Measurements from ENCODE around the gene PHACTR2.

PHACTR2 gene

DNA sequence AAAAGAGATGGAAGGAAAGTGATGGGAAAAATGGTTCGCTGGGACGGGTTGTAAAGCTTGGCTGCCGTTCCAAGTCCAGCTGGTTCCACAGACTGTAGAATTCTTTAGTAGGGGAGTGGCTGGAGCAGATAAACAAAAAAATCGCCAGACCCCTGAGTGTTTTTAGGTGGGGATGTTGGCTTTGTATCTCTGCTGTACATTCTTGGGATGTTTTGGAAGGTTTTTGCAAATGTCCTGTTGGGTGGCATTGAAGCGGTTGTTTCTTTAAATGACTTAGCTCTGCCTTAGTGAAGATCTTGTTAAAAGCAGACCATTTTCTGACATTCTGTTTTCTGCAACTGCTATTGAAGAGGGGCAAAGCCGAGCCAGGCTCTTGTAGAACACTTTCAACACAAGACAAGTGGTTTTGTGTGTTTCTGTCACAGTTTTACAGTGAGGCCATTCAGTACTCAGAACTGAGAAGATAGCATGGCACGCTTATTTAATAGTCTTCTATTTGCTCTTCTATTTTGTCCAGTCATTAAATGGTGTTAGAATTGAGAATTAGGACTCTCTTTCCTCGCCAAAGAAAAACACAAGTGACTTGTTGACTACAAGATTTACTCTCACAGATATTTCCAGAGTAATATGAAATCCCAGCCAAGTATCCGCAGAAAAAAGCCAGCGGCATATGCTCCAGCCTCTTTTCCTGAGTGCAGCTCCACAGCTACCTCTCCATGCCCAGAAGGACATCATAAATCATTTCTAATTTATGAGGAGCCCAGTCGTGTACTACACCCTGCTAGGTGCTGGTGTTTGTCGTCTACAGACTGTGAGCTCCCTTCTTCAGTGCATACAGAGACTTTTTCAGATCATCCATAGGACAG, 65.8 kb downstream of the PHACTR2 start:
- no peak for DNase-seq

GRCh38 chr6:143744551-143745165, 66.9 kb downstream of the PHACTR2 start:
- no peak for DNase-seq

DNA sequence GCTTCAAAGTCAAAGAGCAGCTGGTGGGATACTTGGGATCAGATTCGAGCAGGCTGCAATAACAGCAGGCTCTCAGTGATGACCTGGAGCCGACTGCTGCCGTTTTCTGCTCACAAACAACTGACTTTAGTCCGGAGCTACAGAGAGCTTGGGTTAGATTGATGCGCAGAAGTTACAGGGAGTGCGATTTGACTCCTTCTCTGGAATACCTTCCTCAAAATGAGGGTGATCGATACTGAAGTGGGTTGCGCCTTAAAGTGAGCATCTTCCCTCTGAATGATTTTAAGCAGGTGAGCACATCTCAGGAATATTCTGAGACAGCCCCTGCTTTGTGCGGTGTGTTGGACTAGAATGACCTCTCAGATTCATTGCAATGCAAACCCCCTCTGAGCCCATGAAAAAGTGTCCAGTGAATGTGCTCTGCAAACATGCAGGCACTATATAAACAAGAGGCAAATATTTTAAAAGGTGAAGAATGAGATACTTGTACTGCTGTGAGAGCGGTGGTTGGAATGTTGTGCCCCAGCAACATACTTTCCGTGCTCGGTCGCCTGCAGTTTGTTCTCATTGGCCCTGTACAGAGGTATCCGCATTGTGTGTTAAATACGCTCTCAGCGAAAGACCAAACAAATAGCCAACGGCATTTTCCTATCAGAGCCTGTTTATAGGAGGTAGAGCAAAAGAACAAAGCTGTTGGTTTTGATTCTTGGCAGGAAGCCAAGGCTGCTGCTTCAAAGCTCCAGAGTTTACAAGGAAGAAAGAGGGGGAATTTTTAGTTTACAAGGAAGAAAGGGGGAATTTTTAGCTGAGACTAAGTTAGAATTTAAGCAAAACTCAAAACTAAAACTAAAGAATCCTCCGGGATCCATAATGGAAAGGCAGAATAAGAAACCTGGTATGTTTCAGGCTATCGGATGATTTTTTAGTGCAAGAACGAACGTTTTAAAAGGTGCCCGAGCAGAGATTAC, 67.7 kb downstream of the PHACTR2 start:
- no peak for DNase-seq

DNA sequence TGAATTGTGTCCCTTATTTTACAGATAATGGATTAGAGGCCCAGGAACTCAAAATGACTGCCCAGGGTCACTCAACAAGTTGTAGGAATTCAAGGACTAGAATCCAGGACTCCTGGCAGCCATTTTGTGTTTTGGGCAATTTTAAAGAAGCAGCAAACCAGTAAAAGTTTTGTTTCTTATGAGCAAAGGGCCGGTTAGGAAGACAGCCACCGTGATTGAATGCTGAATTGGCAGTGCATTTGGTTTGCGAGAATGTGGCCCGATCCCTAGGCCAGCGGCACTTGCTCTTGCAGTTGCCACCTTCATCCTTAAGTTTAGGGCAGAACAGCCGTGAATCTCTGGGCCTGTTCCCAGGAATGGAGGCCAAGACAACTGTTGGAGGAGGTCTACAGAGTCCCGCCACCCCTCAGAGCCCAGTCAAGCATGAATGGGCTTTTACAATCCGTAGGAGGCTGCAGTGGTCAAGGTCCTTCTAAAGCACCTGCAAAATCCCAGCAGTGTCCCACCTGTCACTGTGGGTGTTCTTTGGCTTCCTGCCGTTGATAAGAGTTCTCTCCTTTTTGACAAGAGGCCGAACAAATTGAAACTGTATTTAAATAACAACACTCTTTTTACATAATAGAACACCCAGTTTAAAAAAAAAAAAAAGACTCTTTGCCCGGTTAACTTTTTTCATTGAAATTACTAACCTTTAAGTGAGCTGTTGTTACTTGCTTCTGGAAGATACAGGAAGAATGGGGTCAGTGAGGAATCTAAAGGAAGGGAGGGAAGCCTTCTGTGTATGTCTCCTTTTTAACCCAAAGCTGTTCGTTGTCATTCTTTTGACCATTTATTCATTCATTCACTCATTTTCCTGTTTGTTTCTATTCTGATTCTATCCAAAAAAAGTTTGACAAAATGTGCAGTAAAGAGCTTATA, 68.7 kb downstream of the PHACTR2 start:
- no peak for DNase-seq

- DNase-seq, result no peak
Observed at GRCh38 chr6:143747347-143747842, 69.6 kb downstream of the PHACTR2 start.

GRCh38 chr6:143749891-143750290, 72.1 kb downstream of the PHACTR2 start:
- no peak for DNase-seq

- DNase-seq, result no peak
Observed at GRCh38 chr6:143750877-143751276, 73.1 kb downstream of the PHACTR2 start.

DNA sequence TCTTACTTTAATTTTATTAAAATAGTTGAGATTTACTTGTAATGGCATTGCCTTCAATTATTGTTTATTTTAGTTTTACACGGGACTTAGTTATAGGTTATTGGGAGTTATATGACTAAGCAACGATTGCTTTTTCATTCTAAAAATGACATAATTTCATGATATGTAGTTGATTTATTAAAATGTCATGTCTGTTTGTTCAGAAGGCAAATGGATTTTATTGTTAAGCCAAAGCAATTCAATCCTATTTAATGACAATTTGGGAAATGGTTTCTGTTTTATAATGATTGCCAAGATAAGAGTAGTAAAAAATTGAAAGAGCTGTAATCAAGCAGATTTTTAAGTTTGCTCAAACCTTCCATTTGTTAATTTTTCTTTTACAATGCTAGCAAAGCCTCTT, 74.7 kb downstream of the PHACTR2 start:
- no peak for DNase-seq

DNA sequence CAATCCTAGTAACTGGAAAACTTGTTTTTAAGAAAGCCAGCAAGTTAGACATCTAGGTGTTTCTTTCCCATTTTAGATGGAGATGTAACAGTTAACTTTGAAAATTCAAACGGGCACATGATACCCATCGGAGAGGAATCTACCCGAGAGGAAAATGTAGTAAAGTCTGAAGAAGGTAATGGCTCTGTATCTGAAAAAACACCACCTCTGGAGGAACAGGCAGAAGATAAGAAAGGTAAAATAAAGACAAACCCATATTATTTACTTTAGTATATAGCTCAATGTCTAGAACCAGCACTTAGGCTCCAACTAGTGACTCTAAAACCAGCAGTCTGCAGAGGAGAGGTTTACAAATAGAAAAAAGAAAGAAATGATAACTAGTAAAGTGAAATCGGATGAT, 75.9 kb downstream of the PHACTR2 start:
- DNase-seq, result no peak

GRCh38 chr6:143754204-143754603, 76.4 kb downstream of the PHACTR2 start:
- DNase-seq, result no peak

DNA sequence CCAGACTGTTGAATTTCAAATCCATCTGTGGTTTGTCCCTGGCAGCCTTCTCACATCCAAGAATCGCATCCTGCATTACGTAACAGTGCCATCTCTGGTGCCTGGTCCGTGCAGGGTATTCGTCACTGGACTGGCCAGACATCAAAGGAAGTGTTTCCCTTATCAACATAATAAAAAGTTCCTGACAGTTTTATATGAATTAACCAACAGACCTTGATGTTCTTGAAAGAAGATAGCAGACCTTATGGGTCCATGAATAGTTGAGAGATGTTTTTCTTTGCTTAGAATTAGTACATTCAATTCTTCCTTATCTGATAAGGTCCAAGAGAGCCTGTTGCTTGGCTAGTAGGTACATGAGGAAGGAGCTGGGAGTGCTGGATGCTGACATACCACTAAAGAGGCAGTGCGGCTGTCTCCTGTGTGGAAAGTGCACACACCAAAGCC, 77.6 kb downstream of the PHACTR2 start:
- DNase-seq, result no peak

DNA sequence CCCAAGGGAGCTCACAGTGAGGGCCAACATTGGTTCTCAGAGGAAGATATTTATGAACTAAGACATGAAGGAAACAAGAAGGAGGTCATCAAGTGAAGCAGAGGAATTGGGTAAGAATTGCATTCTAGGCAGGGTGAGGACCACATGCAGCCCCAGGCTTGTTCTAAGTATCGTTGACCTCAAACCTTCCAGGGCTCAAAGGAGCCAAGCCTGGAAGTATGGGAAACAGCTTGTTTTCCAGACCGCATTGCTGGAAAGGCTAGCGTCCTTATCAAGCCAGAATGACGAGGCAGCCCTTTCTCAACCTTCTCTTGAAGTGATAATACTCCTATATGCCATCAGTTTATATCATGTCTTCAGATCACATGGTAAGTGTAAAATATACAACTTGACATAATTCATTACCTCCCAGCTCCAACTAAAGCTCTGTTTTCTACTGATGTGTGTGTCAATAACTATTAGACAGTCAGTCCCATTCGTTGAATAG, 79.6 kb downstream of the PHACTR2 start:
- no peak for DNase-seq

DNA sequence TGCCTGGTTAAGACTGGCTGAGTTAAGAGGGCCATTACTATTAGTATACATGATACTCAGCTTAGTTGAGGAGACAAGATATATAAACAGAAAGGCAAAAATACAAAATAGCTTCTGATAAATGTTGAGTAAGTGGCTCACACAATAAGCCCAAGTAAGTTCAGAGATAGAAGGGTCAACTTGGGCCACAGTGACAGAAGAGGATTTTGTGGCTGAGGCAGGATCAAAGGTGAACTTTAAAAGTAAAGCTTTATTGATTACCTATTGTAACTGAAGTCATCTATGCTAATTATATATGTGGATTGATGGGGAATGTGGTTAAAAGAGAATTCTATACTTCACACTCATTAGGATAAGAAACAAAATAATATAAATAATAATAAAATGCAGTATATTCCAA, 80.8 kb downstream of the PHACTR2 start:
- no peak for DNase-seq

GRCh38 chr6:143759666-143760065, 81.9 kb downstream of the PHACTR2 start:
- DNase-seq, result no peak

DNA sequence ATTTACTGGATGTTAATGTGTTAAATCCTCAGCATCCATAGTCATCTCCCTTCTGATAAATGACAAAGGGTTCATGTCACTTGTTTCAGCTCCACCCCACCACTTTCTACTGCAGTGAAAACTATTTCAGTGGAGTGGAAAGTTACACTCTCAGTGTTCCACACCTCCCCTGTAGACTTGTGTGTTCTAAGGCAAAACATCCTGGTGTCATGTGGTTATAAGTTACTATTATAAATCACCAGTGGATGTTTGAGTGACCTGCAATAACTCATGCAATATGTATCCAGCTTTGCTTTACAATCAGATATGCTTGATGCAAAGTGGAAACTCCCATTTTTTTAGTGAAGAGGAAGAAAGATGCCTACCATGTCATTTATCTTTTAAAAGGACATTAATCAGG, 83.3 kb downstream of the PHACTR2 start:
- no peak for DNase-seq

GRCh38 chr6:143762126-143762525, 84.4 kb downstream of the PHACTR2 start:
- DNase-seq, result no peak

GRCh38 chr6:143765422-143766184, 87.8 kb downstream of the PHACTR2 start:
- DNase-seq, result no peak

- DNase-seq, result no peak
Observed at GRCh38 chr6:143766185-143766553, 88.4 kb downstream of the PHACTR2 start.

- DNase-seq, result no peak
Observed at GRCh38 chr6:143767433-143767832, 89.7 kb downstream of the PHACTR2 start.

DNA sequence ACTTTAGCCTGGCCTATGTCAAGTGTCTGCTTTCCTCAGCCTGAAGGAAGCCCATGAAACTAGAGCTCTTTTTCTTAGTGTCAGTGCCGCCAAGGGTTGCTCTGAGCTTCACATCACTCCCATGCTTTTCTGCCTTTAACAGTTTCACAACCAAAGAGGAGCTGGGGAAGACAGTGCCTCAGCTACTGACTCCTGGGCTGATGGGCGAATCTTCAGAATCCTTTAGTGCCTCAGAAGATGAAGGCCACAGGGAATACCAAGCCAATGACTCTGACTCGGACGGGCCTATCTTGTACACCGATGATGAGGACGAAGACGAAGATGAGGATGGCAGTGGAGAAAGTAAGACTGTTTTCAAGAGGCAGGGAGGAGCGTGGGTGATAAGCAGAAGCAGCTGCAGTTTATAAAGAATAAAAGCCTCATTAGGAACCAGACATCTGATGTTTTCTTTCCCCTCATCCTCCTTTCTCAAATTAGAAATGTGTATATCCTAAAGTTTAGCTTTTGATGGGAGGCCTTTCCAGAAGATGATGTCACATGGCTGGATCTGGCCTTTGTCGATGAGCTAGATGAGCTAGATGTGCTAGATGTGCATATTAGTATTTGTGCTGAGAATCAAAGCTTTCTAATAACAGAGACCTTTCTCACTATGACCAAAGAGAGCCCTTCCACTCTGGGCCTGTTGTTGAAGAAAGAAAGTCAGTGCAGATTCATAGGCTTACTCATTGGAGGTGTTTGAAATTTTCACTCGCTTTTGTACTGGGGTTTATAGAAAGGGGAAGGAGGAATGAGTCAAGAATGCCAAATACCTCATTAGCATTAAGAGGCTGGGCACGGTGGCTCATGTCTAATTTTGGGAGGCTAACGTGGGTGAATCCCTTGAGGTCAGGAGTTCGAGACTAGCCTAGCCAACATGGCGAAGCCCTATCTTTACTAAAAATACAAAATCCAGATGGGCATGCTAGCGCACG, 94.6 kb downstream of the PHACTR2 start:
- no peak for DNase-seq

Data from GDM1 (cell line).